ES-I3 (cell line): Measurements from ENCODE around the gene GCNT2.
"Not testable (repeated sequence)": the region's sequence is repeated elsewhere in the genome, so short reads cannot be mapped to it uniquely, and the experiment has no call there.

ENCODE experiments used
- H3K36me3 ChIP-seq: 2 replicates; pipeline ENCODE4 v1.6.1; 2013; ENCODE audit warnings: mild to moderate bottlenecking, low read length, control low read depth, moderate library complexity; ENCODE audit not compliant: insufficient read depth
- H3K4me1 ChIP-seq: 2 replicates; pipeline ENCODE4 v1.6.1; 2013; ENCODE audit warnings: mild to moderate bottlenecking, control low read depth, low read length; ENCODE audit not compliant: insufficient read depth
- H3K9ac ChIP-seq: 2 replicates; pipeline ENCODE4 v1.6.1; 2013; ENCODE audit warnings: low read depth, mild to moderate bottlenecking, low read length, moderate library complexity
- H3K9me3 ChIP-seq: 2 replicates; pipeline ENCODE4 v1.6.1; 2013; ENCODE audit warnings: mild to moderate bottlenecking, low read length, moderate library complexity; ENCODE audit not compliant: control insufficient read depth, insufficient read depth

The GCNT2 gene

GRCh38 chr6:10567256-10568026, 46.3 kb downstream of the GCNT2 start:
- Histone ChIP-seq H3K9ac (no peak overlapping the region), H3K4me1 (peaks cover 11% of the 10 kb centered on the region), H3K9me3 (no peaks in the 10 kb centered on the region), H3K36me3 (peaks cover 5% of the 10 kb centered on the region; the same call in 1 of the 2 replicates)

DNA sequence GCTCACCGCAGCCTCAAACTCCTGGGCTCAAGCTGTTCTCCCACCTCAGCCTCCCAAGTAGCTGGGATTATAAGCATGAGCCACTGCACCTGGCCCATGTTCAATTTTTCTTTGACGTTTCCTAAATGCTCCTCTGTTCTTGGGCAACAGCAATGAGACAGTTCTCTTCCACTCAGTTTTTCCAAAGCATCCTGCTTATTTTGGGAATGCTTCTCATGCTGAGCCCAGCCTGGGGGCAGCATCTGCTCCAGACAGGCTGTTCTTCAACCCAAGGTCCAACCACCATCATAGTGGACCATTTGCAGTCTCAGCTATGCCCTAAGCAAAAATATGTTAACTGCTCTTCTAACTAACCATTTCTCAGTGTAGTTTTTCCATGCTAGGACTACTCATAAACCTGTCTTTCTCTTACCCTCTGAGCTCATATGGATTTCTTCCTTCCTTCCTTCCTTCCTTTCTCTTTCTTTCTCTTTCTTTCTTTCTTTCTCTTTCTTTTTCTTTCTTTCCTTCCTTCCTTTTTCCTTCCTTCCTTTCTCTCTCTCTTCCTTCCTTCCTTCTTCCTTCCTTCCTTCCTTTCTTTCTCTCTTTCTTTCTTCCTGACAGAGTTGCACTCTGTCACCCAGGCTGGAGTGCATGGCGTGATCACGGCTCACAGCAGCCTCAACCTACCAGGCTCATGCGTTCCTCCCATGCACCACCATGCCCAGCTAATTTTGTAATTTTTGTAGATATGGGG, 48.4 kb downstream of the GCNT2 start:
- Histone ChIP-seq H3K9ac (no peak overlapping the region), H3K9me3 (no peaks in the 10 kb centered on the region), H3K4me1 (peaks cover 23% of the 10 kb centered on the region), H3K36me3 (peaks cover 5% of the 10 kb centered on the region; the same call in 1 of the 2 replicates)

DNA sequence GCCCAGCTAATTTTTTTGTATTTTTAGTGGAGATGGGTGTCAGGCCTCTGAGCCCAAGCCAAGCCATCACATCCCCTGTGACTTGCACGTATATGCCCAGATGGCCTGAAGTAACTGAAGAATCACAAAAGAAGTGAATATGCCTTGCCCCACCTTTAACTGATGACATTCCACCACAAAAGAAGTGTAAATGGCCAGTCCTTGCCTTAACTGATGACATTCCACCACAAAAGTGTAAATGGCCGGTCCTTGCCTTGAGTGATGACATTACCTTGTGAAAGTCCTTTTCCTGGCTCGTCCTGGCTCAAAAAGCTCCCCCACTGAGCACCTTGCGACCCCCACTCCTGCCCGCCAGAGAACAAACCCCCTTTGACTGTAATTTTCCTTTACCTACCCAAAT, 54.4 kb downstream of the GCNT2 start:
- peaks cover 41% of the 10 kb centered on the region for H3K4me1 ChIP-seq
- H3K9ac ChIP-seq, H3K9me3 ChIP-seq, H3K36me3 ChIP-seq: not testable (repeated sequence)

- Histone ChIP-seq H3K9ac (no peak overlapping the region; the same call in 1 of the 2 replicates), H3K9me3 (no peaks in the 10 kb centered on the region), H3K4me1 (peaks cover 45% of the 10 kb centered on the region), H3K36me3 (no peaks in the 10 kb centered on the region)
These were observed 55.1 kb downstream of the GCNT2 start for GRCh38 chr6:10576226-10576625.

DNA sequence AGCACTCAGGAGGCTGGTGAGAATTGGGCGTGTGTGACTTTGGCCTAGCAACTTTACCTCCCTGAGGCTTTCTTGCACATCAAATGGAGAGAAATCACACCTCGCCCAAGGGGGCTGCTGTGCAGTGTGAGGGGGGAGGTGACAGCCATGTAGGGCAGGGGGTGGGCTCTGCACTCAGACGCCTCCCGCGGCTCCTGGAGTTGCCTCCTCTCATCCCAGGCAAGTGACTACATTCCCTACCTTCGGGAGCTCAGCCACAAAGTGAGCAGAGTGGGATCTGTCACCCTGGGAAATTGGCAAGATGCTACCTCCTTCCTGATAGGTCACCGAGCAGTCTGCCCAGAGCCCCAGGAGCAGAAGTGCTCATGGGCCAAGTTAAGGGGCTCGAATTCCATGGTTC, 56.0 kb downstream of the GCNT2 start:
- Histone ChIP-seq H3K36me3 (no peaks in the 10 kb centered on the region), H3K9ac (no peak overlapping the region), H3K4me1 (peaks cover 44% of the 10 kb centered on the region), H3K9me3 (no peaks in the 10 kb centered on the region)

GRCh38 chr6:10578723-10579122, 57.6 kb downstream of the GCNT2 start:
- Histone ChIP-seq H3K36me3 (no peaks in the 10 kb centered on the region), H3K9ac (no peak overlapping the region), H3K9me3 (no peaks in the 10 kb centered on the region), H3K4me1 (peaks cover 41% of the 10 kb centered on the region)

GRCh38 chr6:10579803-10580202, 58.7 kb downstream of the GCNT2 start:
- Histone ChIP-seq H3K36me3 (no peaks in the 10 kb centered on the region), H3K4me1 (peaks cover 50% of the 10 kb centered on the region), H3K9me3 (no peaks in the 10 kb centered on the region), H3K9ac (no peak overlapping the region)

DNA sequence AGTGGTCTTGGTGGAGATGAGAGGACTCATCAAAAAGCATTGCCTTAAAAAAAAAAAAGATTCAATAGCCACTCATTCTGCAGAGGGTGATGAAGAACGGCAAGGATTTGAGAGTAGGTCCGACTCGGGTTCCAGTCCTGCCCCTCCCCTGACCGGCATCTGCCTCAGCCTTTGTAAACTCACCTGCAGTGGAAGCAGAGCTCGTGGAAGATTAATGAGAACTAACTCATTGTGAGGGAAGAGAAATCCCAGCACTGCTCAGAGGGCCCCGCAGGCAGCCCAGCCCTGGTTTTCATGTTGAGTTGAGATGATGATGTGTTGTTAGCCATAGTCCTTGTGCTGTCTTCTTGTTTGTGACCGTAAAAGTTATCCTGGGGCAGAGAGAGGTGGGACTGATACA, 59.4 kb downstream of the GCNT2 start:
- peaks cover 56% of the 10 kb centered on the region for H3K4me1 ChIP-seq
- no peaks in the 10 kb centered on the region for H3K36me3 ChIP-seq

GRCh38 chr6:10581402-10581801, 60.3 kb downstream of the GCNT2 start:
- not testable (repeated sequence) for H3K9ac ChIP-seq, H3K9me3 ChIP-seq, H3K36me3 ChIP-seq
- peaks cover 54% of the 10 kb centered on the region for H3K4me1 ChIP-seq

More for the DNA sequence above, 59.4 kb downstream of the GCNT2 start:
- no peaks in the 10 kb centered on the region for H3K9me3 ChIP-seq
- no peak overlapping the region for H3K9ac ChIP-seq

DNA sequence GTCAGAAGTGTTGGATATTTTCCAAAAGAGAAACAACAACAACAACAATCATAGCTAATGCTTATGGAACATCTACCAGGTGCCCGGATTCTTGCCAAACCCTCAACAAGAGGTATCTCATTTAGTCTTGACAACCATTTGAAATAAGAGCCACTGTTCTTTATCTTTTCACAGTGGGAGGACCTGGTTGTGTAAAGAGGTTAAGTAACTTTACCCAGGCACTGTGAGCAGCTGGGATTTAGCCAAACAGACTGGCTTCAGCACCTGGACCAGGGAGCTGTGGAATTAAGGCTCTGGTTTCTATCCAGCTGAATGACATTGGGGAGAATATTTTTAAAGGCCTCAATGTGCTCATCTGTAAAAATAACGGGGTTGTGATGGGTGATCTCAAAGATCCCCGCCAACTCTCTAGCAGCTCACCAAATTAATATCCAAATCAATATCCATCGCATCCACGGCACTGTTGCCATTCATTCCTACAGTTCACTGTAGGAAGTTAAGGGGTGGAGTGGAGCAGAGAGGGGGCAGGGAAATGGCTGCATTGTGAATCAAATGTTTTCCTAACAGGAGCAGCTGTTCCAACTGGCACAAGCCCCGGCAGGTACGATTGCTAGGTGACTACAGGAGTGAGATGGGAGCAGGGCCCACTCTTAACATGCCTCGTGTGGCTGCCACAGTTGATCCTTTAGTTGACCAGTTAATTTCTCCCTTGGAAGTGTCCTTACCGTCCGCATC, 61.8 kb downstream of the GCNT2 start:
- Histone ChIP-seq H3K4me1 (peaks cover 46% of the 10 kb centered on the region), H3K9ac (peak overlapping the region; percentile 23)

GRCh38 chr6:10583509-10583901, 62.4 kb downstream of the GCNT2 start:
- Histone ChIP-seq H3K9ac (peak overlapping the region; percentile 23), H3K36me3 (no peaks in the 10 kb centered on the region), H3K4me1 (peaks cover 48% of the 10 kb centered on the region), H3K9me3 (no peaks in the 10 kb centered on the region)

More for the DNA sequence above, 61.8 kb downstream of the GCNT2 start:
- H3K9me3 ChIP-seq: no peaks in the 10 kb centered on the region
- H3K36me3 ChIP-seq: no peaks in the 10 kb centered on the region

GRCh38 chr6:10584607-10585006, 63.5 kb downstream of the GCNT2 start:
- Histone ChIP-seq H3K36me3 (no peaks in the 10 kb centered on the region), H3K9ac (no peak overlapping the region), H3K4me1 (peaks cover 53% of the 10 kb centered on the region), H3K9me3 (no peaks in the 10 kb centered on the region)

- Histone ChIP-seq H3K4me1 (peaks cover 46% of the 10 kb centered on the region), H3K9ac (peak overlapping the region; percentile 54; the same call in 1 of the 2 replicates), H3K36me3 (no peaks in the 10 kb centered on the region), H3K9me3 (no peaks in the 10 kb centered on the region)
These were observed 64.2 kb downstream of the GCNT2 start for GRCh38 chr6:10585209-10585845.

GRCh38 chr6:10586302-10586701, 65.2 kb downstream of the GCNT2 start:
- Histone ChIP-seq H3K4me1 (peaks cover 45% of the 10 kb centered on the region), H3K9ac (peak overlapping the region; percentile 54)

More at GRCh38 chr6:10586302-10586701, 65.2 kb downstream of the GCNT2 start:
- Histone ChIP-seq H3K36me3 (no peaks in the 10 kb centered on the region), H3K9me3 (no peaks in the 10 kb centered on the region)
